ENCODE results near the gene KIF4A. TPM values are rescaled to one million over a fixed set of nuclear protein-coding genes. Genes with fewer than 3 reads are reported as not detected.
A peak's percentile ranks its signal among the peaks of the same experiment; 100 is the strongest.
"Not testable (repeated sequence)": the region's sequence is repeated elsewhere in the genome, so short reads cannot be mapped to it uniquely, and the experiment has no call there.

Gene KIF4A, protein sequence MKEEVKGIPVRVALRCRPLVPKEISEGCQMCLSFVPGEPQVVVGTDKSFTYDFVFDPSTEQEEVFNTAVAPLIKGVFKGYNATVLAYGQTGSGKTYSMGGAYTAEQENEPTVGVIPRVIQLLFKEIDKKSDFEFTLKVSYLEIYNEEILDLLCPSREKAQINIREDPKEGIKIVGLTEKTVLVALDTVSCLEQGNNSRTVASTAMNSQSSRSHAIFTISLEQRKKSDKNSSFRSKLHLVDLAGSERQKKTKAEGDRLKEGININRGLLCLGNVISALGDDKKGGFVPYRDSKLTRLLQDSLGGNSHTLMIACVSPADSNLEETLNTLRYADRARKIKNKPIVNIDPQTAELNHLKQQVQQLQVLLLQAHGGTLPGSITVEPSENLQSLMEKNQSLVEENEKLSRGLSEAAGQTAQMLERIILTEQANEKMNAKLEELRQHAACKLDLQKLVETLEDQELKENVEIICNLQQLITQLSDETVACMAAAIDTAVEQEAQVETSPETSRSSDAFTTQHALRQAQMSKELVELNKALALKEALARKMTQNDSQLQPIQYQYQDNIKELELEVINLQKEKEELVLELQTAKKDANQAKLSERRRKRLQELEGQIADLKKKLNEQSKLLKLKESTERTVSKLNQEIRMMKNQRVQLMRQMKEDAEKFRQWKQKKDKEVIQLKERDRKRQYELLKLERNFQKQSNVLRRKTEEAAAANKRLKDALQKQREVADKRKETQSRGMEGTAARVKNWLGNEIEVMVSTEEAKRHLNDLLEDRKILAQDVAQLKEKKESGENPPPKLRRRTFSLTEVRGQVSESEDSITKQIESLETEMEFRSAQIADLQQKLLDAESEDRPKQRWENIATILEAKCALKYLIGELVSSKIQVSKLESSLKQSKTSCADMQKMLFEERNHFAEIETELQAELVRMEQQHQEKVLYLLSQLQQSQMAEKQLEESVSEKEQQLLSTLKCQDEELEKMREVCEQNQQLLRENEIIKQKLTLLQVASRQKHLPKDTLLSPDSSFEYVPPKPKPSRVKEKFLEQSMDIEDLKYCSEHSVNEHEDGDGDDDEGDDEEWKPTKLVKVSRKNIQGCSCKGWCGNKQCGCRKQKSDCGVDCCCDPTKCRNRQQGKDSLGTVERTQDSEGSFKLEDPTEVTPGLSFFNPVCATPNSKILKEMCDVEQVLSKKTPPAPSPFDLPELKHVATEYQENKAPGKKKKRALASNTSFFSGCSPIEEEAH
- under 1 TPM in 1 of 4 donors, not detected in 3; 0.59 TPM for total RNA-seq

GRCh38 chrX:70289793-70290770 is at the start of gene KIF4A, which contains the start of gene PDZD11:
Gene KIF4A, plus strand, starts transcription at chrX:70290104. Its CDS starts 355 bp downstream, at chrX:70290459.
Gene PDZD11, minus strand, starts transcription at chrX:70289927. Its CDS starts 586 bp downstream, at chrX:70289341.
- peaks cover 0 to 11% (median 5%) of the 10 kb centered on the region in 4 donors for H3K4me1 ChIP-seq
- H3K27me3 ChIP-seq, result no peaks in the 10 kb centered on the region
- WGBS, 2 donors, result 1 to 42% methylated on average over 29 to 62 of the region's 62 CpGs
- TF ChIP-seq EP300 (IDR thresholded peaks at IDR 0.05) (peak in 1 of 2 donors; percentile 25), CTCF (IDR thresholded peaks at IDR 0.05) (no peak), POLR2A (IDR thresholded peaks at IDR 0.05) (no peak)
- H3K27ac ChIP-seq, result peak within 1 kb of the TSS in 3 of 4 donors; percentile 67 to 85 (median 78)
- H3K9me3 ChIP-seq, result no peaks in the 10 kb centered on the region
- peaks cover 0 to 30% (median 0%) of the 10 kb centered on the region in 3 donors for H3K36me3 ChIP-seq
- DNase-seq (ENCODE audit: low spot score in 2 of 2), result peak; percentile 24 to 52
- peak within 1 kb of the TSS; percentile 24 to 60 (median 45) for H3K4me3 ChIP-seq

GRCh38 chrX:70240751-70241150 is 49.2 kb upstream of the KIF4A start:
- WGBS, 2 donors, result 88 to 100% methylated on average over 1 of the region's 1 CpG
- TF ChIP-seq CTCF (IDR thresholded peaks at IDR 0.05) (no peak), POLR2A (IDR thresholded peaks at IDR 0.05) (no peak), EP300 (IDR thresholded peaks at IDR 0.05) (no peak)
- DNase-seq (ENCODE audit: low spot score in 2 of 2), result no peak
- Histone ChIP-seq H3K4me1 (no peaks in the 10 kb centered on the region), H3K9me3 (no peaks in the 10 kb centered on the region), H3K4me3 (no peak overlapping the region), H3K27me3 (no peaks in the 10 kb centered on the region), H3K27ac (no peak overlapping the region), H3K36me3 (no peaks in the 10 kb centered on the region)

- H3K27me3 ChIP-seq, result no peaks in the 10 kb centered on the region
- H3K9me3 ChIP-seq, result no peaks in the 10 kb centered on the region
- TF ChIP-seq CTCF (IDR thresholded peaks at IDR 0.05), result no peak
- TF ChIP-seq POLR2A (IDR thresholded peaks at IDR 0.05), result no peak
- TF ChIP-seq EP300 (IDR thresholded peaks at IDR 0.05), result no peak
- DNase-seq (ENCODE audit: low spot score in 2 of 2), result no peak
- no peak overlapping the region for H3K27ac ChIP-seq
- no peak overlapping the region for H3K4me3 ChIP-seq
- no peaks in the 10 kb centered on the region for H3K36me3 ChIP-seq
- WGBS, 2 donors, result 79 to 94% methylated on average over 2 of the region's 2 CpGs
- no peaks in the 10 kb centered on the region for H3K4me1 ChIP-seq
Measured at GRCh38 chrX:70241501-70241900, 48.4 kb upstream of the KIF4A start.

DNA sequence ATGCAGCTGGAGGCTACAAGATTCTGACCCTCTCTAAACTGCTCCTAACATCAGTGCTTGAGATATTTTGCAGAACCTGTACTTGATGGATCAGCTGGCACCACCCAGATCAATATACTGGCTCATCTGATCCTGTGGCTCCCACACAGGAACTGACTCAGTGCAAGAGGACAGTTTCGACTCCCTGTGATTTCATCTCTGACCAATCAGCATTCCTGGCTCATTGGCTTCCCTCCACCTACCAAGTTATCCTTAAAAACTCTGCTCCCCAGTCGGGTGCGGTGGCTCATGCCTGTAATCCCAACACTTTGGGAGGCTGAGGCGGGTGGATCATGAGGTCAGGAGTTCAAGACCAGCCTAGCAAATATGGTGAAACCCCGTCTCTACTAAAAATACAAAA is 46.3 kb upstream of the KIF4A start:
- not testable (repeated sequence) for H3K9me3 ChIP-seq; H3K4me3 ChIP-seq; H3K27ac ChIP-seq; H3K4me1 ChIP-seq; H3K27me3 ChIP-seq; DNase-seq (ENCODE audit: low spot score in 2 of 2); H3K36me3 ChIP-seq
- WGBS, 2 donors, result 76 to 87% methylated on average over 5 of the region's 5 CpGs

All from tibial nerve (tissue), 4 donors.